ENCODE results near the gene PRSS22. TPM values are rescaled to one million over a fixed set of nuclear protein-coding genes. Genes with fewer than 3 reads are reported as not detected.

Gene PRSS22
- total RNA-seq, 4 donors from 2014 or later = not detected

DNA sequence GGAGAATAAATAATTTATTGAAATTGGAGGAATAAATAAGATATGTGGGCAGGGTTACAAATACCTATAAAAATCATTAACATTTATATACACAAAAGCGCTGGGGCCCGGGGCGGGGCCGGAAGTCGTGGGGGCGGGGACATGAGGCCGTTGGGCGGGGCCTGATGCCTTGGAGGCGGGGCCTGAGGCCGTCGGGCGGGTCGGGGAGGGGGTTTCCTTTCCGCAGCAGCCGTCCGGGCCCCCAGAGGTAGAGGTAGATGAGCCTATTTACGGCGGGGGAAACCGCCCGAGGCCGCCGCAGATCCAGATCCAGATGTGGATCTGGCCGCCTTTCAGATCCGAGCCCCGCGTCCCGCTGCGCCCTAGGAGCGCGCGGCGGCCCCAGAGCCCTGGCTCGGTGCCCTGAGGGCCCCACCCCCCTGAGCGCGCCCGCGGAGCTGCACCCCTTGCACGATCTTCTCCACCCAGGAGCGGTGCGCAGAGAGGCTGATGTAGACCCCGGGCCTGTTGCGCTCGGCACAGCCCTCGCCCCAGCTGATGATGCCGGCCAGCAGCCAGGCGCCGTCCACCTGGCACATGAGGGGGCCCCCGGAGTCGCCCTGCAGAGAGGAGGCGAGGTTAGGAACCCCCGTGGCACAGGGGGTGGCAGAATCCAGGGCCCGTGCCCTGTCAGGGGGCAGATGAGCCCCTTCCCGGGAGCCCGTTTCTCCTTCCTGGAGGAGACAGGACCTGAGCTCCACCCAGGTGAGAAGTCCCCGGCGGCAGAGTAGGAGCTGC lies 5.1 kb downstream of the PRSS22 start:
- H3K27me3 ChIP-seq = peaks cover 35 to 55% (median 47%) of the 10 kb centered on the region in 3 donors
- no peak overlapping the region for H3K27ac ChIP-seq
- ATAC-seq (no peak), DNase-seq (no peak)
- intact Hi-C loops (cut with DNase I; ENCODE audit: low total_unique reads) = no loop called here
- in situ Hi-C loops (cut with MboI; ENCODE audit: low sequenced_read_pairs in 4 of 4) = no loop called here
- H3K9me3 ChIP-seq = no peaks in the 10 kb centered on the region
- no peaks in the 10 kb centered on the region for H3K4me1 ChIP-seq
- no peaks in the 10 kb centered on the region for H3K36me3 ChIP-seq
- H3K4me3 ChIP-seq = no peak overlapping the region
- TF ChIP-seq, protein P1, sequence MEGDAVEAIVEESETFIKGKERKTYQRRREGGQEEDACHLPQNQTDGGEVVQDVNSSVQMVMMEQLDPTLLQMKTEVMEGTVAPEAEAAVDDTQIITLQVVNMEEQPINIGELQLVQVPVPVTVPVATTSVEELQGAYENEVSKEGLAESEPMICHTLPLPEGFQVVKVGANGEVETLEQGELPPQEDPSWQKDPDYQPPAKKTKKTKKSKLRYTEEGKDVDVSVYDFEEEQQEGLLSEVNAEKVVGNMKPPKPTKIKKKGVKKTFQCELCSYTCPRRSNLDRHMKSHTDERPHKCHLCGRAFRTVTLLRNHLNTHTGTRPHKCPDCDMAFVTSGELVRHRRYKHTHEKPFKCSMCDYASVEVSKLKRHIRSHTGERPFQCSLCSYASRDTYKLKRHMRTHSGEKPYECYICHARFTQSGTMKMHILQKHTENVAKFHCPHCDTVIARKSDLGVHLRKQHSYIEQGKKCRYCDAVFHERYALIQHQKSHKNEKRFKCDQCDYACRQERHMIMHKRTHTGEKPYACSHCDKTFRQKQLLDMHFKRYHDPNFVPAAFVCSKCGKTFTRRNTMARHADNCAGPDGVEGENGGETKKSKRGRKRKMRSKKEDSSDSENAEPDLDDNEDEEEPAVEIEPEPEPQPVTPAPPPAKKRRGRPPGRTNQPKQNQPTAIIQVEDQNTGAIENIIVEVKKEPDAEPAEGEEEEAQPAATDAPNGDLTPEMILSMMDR (IDR thresholded peaks at IDR 0.05 in 4 of 5, conservative IDR thresholded peaks at IDR 0.05 in 1 of 5) = no peak
- no peak for TF ChIP-seq POLR2A (IDR thresholded peaks at IDR 0.05)

DNA sequence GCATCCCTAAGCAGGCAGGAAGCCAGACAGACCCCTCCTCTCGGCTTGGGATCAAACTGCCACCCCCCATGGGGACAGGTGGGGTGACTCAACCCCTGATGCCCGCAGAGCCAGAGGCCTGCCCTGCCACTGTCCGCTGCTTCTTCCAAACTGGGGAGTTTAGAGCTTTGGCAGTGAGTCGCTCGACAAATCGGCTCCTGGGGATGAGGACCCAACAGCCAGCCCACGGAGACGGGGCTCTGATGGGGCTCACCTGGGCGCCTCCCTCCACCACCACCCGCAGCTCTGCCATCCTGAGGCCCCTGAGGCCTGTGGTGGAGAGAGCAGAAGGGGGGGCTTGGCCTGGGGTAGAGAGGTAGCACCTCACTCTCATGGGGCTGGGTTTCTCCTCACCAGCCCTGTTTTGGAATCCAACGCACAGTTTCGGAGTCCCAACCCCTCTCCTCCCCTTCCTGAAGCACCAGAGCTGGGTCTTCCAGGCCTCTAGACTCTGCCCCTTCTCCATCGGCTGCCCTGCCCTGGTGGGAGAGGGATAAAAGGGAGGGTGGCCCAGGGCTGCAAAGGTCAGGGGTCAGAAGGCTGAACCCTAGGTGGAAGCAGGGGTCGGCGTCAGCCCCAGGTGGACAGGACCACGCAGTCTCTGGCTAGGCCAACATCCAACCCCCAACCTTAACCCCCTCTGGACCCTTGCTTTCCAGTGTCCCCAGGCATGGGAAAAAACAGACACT lies 5.8 kb downstream of the PRSS22 start:
- no peak overlapping the region for H3K27ac ChIP-seq
- peaks cover 29 to 48% (median 39%) of the 10 kb centered on the region in 3 donors for H3K27me3 ChIP-seq
- no peaks in the 10 kb centered on the region for H3K4me1 ChIP-seq
- DNase-seq (no peak), ATAC-seq (no peak)
- in situ Hi-C loops (cut with MboI; ENCODE audit: low sequenced_read_pairs in 4 of 4) = no loop called here
- H3K9me3 ChIP-seq = no peaks in the 10 kb centered on the region
- H3K4me3 ChIP-seq = no peak overlapping the region
- TF ChIP-seq, protein P1 (IDR thresholded peaks at IDR 0.05 in 4 of 5, conservative IDR thresholded peaks at IDR 0.05 in 1 of 5) = no peak
- no peak for TF ChIP-seq POLR2A (IDR thresholded peaks at IDR 0.05)
- no peaks in the 10 kb centered on the region for H3K36me3 ChIP-seq
- intact Hi-C loops (cut with DNase I; ENCODE audit: low total_unique reads) = no loop called here

DNA sequence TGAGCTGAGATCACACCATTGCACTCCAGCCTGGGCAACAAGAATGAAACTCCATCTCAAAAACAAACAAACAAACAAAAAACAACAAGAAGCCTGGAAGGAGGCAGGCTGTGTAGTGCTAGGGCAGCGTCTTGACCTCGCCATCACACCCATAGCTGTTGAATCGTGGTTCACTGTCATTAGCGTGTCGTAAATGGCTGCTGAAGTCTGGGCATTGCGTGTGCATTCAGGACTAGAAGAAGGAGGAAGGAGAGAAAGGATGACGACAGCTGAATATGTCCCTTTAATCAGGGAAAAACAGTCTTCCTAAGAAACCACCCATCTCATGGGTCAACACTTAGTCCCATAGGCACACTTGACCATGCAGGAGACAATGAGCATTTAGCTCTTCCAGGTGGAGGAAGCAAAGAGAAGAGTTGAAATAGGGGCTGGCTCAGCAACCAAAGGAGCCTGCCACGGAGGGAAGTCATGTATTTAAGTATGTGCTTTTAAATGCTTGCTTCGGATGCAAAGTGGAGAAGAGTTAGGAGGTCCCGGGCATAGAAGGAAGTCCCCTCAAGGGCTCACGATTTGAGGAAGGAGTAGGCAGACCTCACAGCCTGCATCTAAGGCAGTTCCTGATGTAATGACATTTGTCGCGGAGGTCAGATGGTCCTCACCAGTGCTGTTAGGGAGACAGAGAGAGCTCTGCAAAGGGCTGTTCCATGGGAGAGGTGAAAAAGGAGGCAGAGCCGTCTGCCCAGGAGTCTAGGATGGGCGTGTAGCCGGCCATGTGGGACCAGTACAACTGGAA lies 8.8 kb downstream of the PRSS22 start:
- intact Hi-C loops (cut with DNase I; ENCODE audit: low total_unique reads) = no loop called here
- TF ChIP-seq, protein P1 (IDR thresholded peaks at IDR 0.05 in 4 of 5, conservative IDR thresholded peaks at IDR 0.05 in 1 of 5) = no peak
- H3K27me3 ChIP-seq = peaks cover 19 to 41% (median 33%) of the 10 kb centered on the region in 3 donors
- ATAC-seq = no peak
- in situ Hi-C loops (cut with MboI; ENCODE audit: low sequenced_read_pairs in 4 of 4) = no loop called here
- H3K36me3 ChIP-seq = no peaks in the 10 kb centered on the region
- H3K4me3 ChIP-seq = no peak overlapping the region
- DNase-seq = no peak
- H3K27ac ChIP-seq = no peak overlapping the region
- no peaks in the 10 kb centered on the region for H3K4me1 ChIP-seq
- no peaks in the 10 kb centered on the region for H3K9me3 ChIP-seq

DNA sequence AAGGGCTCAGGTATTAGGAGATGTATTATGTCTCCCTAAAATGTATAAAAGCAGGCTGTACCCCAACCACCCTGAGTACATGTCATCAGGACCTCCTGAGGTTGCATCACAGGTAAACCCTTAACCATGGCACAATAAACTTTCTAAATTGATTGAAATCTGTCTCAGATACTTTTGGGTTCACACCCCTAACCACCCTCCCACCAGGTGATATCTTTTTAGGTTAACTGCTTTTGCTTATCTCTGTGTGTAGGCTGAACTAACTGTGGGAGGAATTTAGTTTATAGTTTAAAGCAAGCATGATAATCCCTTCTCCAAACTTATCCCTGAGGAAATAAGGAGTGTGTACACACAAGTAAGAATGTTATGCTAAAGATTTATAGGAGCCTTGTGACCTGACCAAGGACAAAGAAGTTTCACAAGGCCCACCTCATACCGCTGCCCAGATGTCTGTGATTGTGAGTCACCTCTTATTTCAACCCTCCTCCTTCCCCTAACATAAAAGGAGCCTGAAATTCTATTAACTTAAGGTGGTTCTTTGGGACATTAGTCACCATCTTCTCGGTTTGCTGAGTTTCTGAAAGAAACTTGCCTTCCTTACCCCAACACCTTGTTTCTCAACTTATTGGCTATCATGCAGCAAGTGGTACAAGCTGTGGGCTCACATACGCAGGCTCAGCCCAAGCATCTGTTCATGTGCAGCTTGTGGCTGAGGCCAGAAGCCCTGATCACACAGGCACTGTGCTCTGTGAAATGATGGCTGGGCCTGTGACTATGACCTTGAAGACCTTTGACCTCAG lies 11.3 kb downstream of the PRSS22 start:
- no peak for ATAC-seq
- TF ChIP-seq, protein P1 (IDR thresholded peaks at IDR 0.05 in 4 of 5, conservative IDR thresholded peaks at IDR 0.05 in 1 of 5) = no peak
- TF ChIP-seq POLR2A (IDR thresholded peaks at IDR 0.05) = no peak
- H3K9me3 ChIP-seq = no peaks in the 10 kb centered on the region
- intact Hi-C loops (cut with DNase I; ENCODE audit: low total_unique reads) (no loop called here), in situ Hi-C loops (cut with MboI; ENCODE audit: low sequenced_read_pairs in 4 of 4) (no loop called here)
- no peak for DNase-seq
- H3K4me1 ChIP-seq = no peaks in the 10 kb centered on the region
- H3K27ac ChIP-seq = no peak overlapping the region
- peaks cover 5 to 27% (median 13%) of the 10 kb centered on the region in 3 donors for H3K27me3 ChIP-seq
- no peaks in the 10 kb centered on the region for H3K36me3 ChIP-seq
- no peak overlapping the region for H3K4me3 ChIP-seq
